Tibial nerve (tissue), 4 donors: ENCODE data around the gene CLASP1. TPM values are rescaled to one million over a fixed set of nuclear protein-coding genes. Genes with fewer than 3 reads are reported as not detected.
"Not testable (repeated sequence)": the region's sequence is repeated elsewhere in the genome, so short reads cannot be mapped to it uniquely, and the experiment has no call there.

Experiments
- DNase-seq, 2 donors: peaks; one replicate each; pipeline ENCODE4 v3.0.0-alpha.2; 2019; ENCODE audit warnings: low spot score in 2 of 2
- H3K27ac ChIP-seq, 4 donors: fragments of 200-600 bp; sonication (generic) in 3 of 4; one replicate each; pipeline ENCODE4 v1.5.1; 2017 to 2019; ENCODE audit warnings: mild to moderate bottlenecking in 1 of 4
- H3K27me3 ChIP-seq, 2 donors: fragments of 200-600 bp; sonication (generic) in 1 of 2; one replicate each; pipeline versions ENCODE4 v1.5.1 to v1.6.0; 2017 to 2019
- H3K36me3 ChIP-seq, 3 donors: fragments of 200-600 bp; sonication (generic); one replicate each; pipeline ENCODE4 v1.5.1; 2018 to 2019
- H3K4me1 ChIP-seq, 4 donors: fragments of 200-600 bp; sonication (generic) in 3 of 4; one replicate each; pipeline ENCODE4 v1.5.1; 2017 to 2019
- H3K4me3 ChIP-seq, 4 donors: fragments of 200-600 bp; sonication (generic) in 3 of 4; one replicate each; pipeline ENCODE4 v1.5.1; 2017 to 2019; ENCODE audit warnings: mild to moderate bottlenecking in 1 of 4, moderate library complexity in 1 of 4
- H3K9me3 ChIP-seq, 4 donors: fragments of 200-600 bp; sonication (generic) in 3 of 4; one replicate each; pipeline ENCODE4 v1.5.1; 2017 to 2019
- CTCF ChIP-seq, 5 experiments: fragments of 200-600 bp in 3 of 5; fragments of 450-650 bp in 2 of 5; sonication (generic) in 3 of 5; IDR thresholded peaks; one replicate each; pipeline ENCODE4 v1.5.1; 2016 to 2019; ENCODE audit warnings: antibody characterized with exemption in 5 of 5, mild to moderate bottlenecking in 3 of 5, moderate library complexity in 2 of 5
- EP300 ChIP-seq, 2 donors: sonication (generic); formaldehyde crosslinking; IDR thresholded peaks; one replicate each; pipeline ENCODE4 v1.6.1; 2017; ENCODE audit warnings: antibody characterized with exemption in 2 of 2, mild to moderate bottlenecking in 1 of 2
- POLR2A ChIP-seq, 2 donors: fragments of 450-650 bp; IDR thresholded peaks; one replicate each; pipeline ENCODE4 v1.6.1; 2017; ENCODE audit warnings: antibody characterized with exemption in 2 of 2, mild to moderate bottlenecking in 2 of 2, moderate library complexity in 2 of 2
- WGBS, 2 donors: methylation state at CpG; one replicate each; pipeline ENCODE4 v1.1.5; 2018; 5-methylcytosine and 5-hydroxymethylcytosine counted together
- total RNA-seq, 4 donors: library from RNA; depleted of rRNA; stranded (reverse); fragments of >200 nt; gene quantifications; one replicate each; pipeline ENCODE4 v1.1.0, GENCODE V29; 2016

The CLASP1 gene
- total RNA-seq, 4 donors from 2014 or later: 72.8 to 164 (median 88.6) TPM

- no peak for TF ChIP-seq CTCF (IDR thresholded peaks at IDR 0.05)
- no peaks in the 10 kb centered on the region for H3K36me3 ChIP-seq
- no peak for DNase-seq
- no peaks in the 10 kb centered on the region for H3K27me3 ChIP-seq
- H3K4me1 ChIP-seq: peaks cover 0 to 18% (median 7%) of the 10 kb centered on the region in 4 donors
- H3K27ac ChIP-seq: peak overlapping the region in 1 of 4 donors; percentile 69
- peaks cover 0 to 15% (median 4%) of the 10 kb centered on the region in 4 donors for H3K9me3 ChIP-seq
- H3K4me3 ChIP-seq: no peak overlapping the region
- WGBS, 2 donors: 94 to 95% methylated on average over 3 of the region's 3 CpGs
Observed at GRCh38 chr2:121625953-121626352, 23.3 kb downstream of the CLASP1 start.

GRCh38 chr2:121617042-121617599, 32.1 kb downstream of the CLASP1 start:
- no peaks in the 10 kb centered on the region for H3K27me3 ChIP-seq
- 32% methylated on average over 4 of the region's 4 CpGs for WGBS, 2 donors
- no peaks in the 10 kb centered on the region for H3K9me3 ChIP-seq
- no peak overlapping the region for H3K4me3 ChIP-seq
- no peak for DNase-seq
- peaks cover 0 to 6% (median 0%) of the 10 kb centered on the region in 3 donors for H3K36me3 ChIP-seq
- peak overlapping the region in 1 of 4 donors; percentile 42 for H3K27ac ChIP-seq
- H3K4me1 ChIP-seq: peaks cover 0 to 29% (median 2%) of the 10 kb centered on the region in 4 donors
- TF ChIP-seq CTCF (IDR thresholded peaks at IDR 0.05) (no peak), EP300 (IDR thresholded peaks at IDR 0.05) (no peak), POLR2A (IDR thresholded peaks at IDR 0.05) (no peak)

- no peak for DNase-seq
- peaks cover 0 to 6% (median 0%) of the 10 kb centered on the region in 3 donors for H3K36me3 ChIP-seq
- H3K4me3 ChIP-seq: no peak overlapping the region
- WGBS, 2 donors: 75 to 84% methylated on average over 1 of the region's 1 CpG
- peaks cover 0 to 18% (median 0%) of the 10 kb centered on the region in 4 donors for H3K9me3 ChIP-seq
- peaks cover 0 to 46% (median 2%) of the 10 kb centered on the region in 4 donors for H3K4me1 ChIP-seq
- H3K27me3 ChIP-seq: no peaks in the 10 kb centered on the region
- no peak overlapping the region for H3K27ac ChIP-seq
- no peak for TF ChIP-seq CTCF (IDR thresholded peaks at IDR 0.05)
- no peak for TF ChIP-seq EP300 (IDR thresholded peaks at IDR 0.05)
- no peak for TF ChIP-seq POLR2A (IDR thresholded peaks at IDR 0.05)
Observed at GRCh38 chr2:121613774-121614173, 35.5 kb downstream of the CLASP1 start.

GRCh38 chr2:121613152-121613551, 36.1 kb downstream of the CLASP1 start:
- peaks cover 0 to 51% (median 2%) of the 10 kb centered on the region in 4 donors for H3K4me1 ChIP-seq
- H3K36me3 ChIP-seq: peaks cover 0 to 6% (median 0%) of the 10 kb centered on the region in 3 donors
- no peak for DNase-seq
- H3K4me3 ChIP-seq: no peak overlapping the region
- H3K27me3 ChIP-seq: no peaks in the 10 kb centered on the region
- TF ChIP-seq CTCF (IDR thresholded peaks at IDR 0.05) (no peak), EP300 (IDR thresholded peaks at IDR 0.05) (no peak), POLR2A (IDR thresholded peaks at IDR 0.05) (no peak)
- H3K9me3 ChIP-seq: peaks cover 0 to 18% (median 0%) of the 10 kb centered on the region in 4 donors
- no peak overlapping the region for H3K27ac ChIP-seq

GRCh38 chr2:121611730-121612705, 37.2 kb downstream of the CLASP1 start:
- 79 to 87% methylated on average over 1 of the region's 1 CpG for WGBS, 2 donors
- Histone ChIP-seq H3K27me3 (no peaks in the 10 kb centered on the region), H3K4me1 (peaks cover 0 to 46% (median 2%) of the 10 kb centered on the region in 4 donors), H3K9me3 (peaks cover 0 to 18% (median 0%) of the 10 kb centered on the region in 4 donors), H3K36me3 (peaks cover 0 to 6% (median 0%) of the 10 kb centered on the region in 3 donors), H3K27ac (no peak overlapping the region), H3K4me3 (no peak overlapping the region)
- TF ChIP-seq CTCF (IDR thresholded peaks at IDR 0.05) (no peak), POLR2A (IDR thresholded peaks at IDR 0.05) (no peak), EP300 (IDR thresholded peaks at IDR 0.05) (no peak)
- DNase-seq: no peak

- not testable (repeated sequence) for H3K27ac ChIP-seq, H3K36me3 ChIP-seq, H3K4me3 ChIP-seq, H3K27me3 ChIP-seq, DNase-seq
- Histone ChIP-seq H3K4me1 (peaks cover 0 to 50% (median 2%) of the 10 kb centered on the region in 4 donors), H3K9me3 (peaks cover 0 to 18% (median 0%) of the 10 kb centered on the region in 4 donors)
- 70 to 83% methylated on average over 2 of the region's 2 CpGs for WGBS, 2 donors
Observed at GRCh38 chr2:121611048-121611649, 38.1 kb downstream of the CLASP1 start.

GRCh38 chr2:121610487-121610874, 38.8 kb downstream of the CLASP1 start:
- Histone ChIP-seq H3K9me3 (peaks cover 0 to 18% (median 0%) of the 10 kb centered on the region in 4 donors), H3K4me1 (peaks cover 0 to 56% (median 2%) of the 10 kb centered on the region in 4 donors), H3K27ac (peak overlapping the region in 1 of 4 donors; percentile 21), H3K36me3 (peaks cover 0 to 10% (median 0%) of the 10 kb centered on the region in 3 donors)
- not testable (repeated sequence) for DNase-seq, H3K4me3 ChIP-seq, H3K27me3 ChIP-seq
